Measurements from ENCODE around the gene IL11. TPM values are rescaled to one million over a fixed set of nuclear protein-coding genes. Genes with fewer than 3 reads are reported as not detected.

The IL11 gene
- total RNA-seq = 1.4 and 4.4 TPM in 2 replicates
- polyA plus RNA-seq = 6.6 and 8.5 TPM in 2 replicates

DNA sequence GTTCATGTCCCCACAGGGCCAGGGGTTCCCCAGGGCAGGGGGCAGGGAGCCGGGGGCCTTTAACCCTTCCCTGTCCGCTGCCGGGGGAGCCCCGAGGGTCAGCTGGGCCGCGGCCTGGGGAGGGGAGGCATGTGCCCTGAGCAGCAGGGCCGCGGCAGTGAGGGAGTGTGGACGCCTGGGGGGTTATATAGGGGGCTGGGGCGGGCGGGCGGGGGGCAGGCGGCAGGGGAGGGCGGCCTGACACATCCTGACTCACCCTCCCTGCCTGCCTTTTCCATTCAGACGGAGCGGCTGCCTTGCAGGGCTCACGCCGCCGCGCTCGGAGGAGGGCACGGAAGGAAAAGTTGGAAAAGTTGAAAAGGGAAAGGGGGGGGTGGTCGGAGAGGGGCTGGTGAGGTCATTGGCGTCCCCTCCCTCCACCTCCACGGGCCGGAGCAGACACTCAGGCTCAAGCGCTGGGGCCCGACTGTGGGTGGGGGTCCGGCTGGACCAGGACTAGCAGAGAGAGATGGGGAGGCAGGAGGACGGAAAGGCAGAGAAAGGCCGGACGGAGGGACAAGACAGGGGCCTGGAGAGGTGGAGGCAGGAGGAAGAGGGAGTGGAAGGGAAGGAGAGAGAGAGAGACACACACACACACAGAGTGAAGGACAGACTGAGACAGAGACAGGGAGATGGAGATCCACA lies at the start of gene IL11:
Gene IL11, minus strand, starts transcription at position 159 of the 684 bp plus-strand sequence. Its CDS starts 153 bp downstream, at position 6.
- peak within 1 kb of the TSS; percentile 71 for H3K27ac ChIP-seq
- no peaks in the 10 kb centered on the region for H3K9me2 ChIP-seq (replicated peaks; ENCODE audit: insufficient read depth)
- WGBS (ENCODE audit: low lambda C conversion rate, missing lambda C conversion rate) = 10% methylated on average over 16 of the region's 32 CpGs
- H3K36me3 ChIP-seq (replicated peaks; ENCODE audit: insufficient read depth, low read depth) = no peaks in the 10 kb centered on the region
- H3K27me3 ChIP-seq = peaks cover 51% of the 10 kb centered on the region
- peak within 1 kb of the TSS; percentile 98 for H3K4me2 ChIP-seq
- no peaks in the 10 kb centered on the region for H3K9me3 ChIP-seq (ENCODE audit: low read depth)
- no peaks in the 10 kb centered on the region for H3K79me2 ChIP-seq
- no peaks in the 10 kb centered on the region for H4K20me1 ChIP-seq (ENCODE audit: insufficient read depth, poor library complexity, severe bottlenecking)
- peak within 1 kb of the TSS; percentile 72 for H3K4me3 ChIP-seq
- peaks cover 25% of the 10 kb centered on the region for H3K4me1 ChIP-seq (ENCODE audit: insufficient read depth)
- H2AFZ ChIP-seq = peak within 1 kb of the TSS; percentile 63
- TF ChIP-seq EZH2 (IDR thresholded peaks at IDR 0.05; ENCODE audit: borderline replicate concordance) = peak; percentile 77
- TF ChIP-seq, protein P1, sequence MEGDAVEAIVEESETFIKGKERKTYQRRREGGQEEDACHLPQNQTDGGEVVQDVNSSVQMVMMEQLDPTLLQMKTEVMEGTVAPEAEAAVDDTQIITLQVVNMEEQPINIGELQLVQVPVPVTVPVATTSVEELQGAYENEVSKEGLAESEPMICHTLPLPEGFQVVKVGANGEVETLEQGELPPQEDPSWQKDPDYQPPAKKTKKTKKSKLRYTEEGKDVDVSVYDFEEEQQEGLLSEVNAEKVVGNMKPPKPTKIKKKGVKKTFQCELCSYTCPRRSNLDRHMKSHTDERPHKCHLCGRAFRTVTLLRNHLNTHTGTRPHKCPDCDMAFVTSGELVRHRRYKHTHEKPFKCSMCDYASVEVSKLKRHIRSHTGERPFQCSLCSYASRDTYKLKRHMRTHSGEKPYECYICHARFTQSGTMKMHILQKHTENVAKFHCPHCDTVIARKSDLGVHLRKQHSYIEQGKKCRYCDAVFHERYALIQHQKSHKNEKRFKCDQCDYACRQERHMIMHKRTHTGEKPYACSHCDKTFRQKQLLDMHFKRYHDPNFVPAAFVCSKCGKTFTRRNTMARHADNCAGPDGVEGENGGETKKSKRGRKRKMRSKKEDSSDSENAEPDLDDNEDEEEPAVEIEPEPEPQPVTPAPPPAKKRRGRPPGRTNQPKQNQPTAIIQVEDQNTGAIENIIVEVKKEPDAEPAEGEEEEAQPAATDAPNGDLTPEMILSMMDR (IDR thresholded peaks at IDR 0.05; ENCODE audit: poor library complexity) = no peak
- peak; percentile 57 for TF ChIP-seq EZH2phosphoT487 (IDR thresholded peaks at IDR 0.05; ENCODE audit: low read depth, severe bottlenecking, unreplicated experiment)
- peak; percentile 59 for DNase-seq (ENCODE audit: low spot score)

- no peak for DNase-seq (ENCODE audit: low spot score)
- no peak for TF ChIP-seq EZH2 (IDR thresholded peaks at IDR 0.05; ENCODE audit: borderline replicate concordance)
- TF ChIP-seq, protein P1 (IDR thresholded peaks at IDR 0.05; ENCODE audit: poor library complexity) = no peak
- no peak for TF ChIP-seq EZH2phosphoT487 (IDR thresholded peaks at IDR 0.05; ENCODE audit: low read depth, severe bottlenecking, unreplicated experiment)
- no peaks in the 10 kb centered on the region for H4K20me1 ChIP-seq (ENCODE audit: insufficient read depth, poor library complexity, severe bottlenecking)
- no peak overlapping the region for H3K4me2 ChIP-seq
- H3K9me2 ChIP-seq (replicated peaks; ENCODE audit: insufficient read depth) = no peaks in the 10 kb centered on the region
- no peaks in the 10 kb centered on the region for H3K4me1 ChIP-seq (ENCODE audit: insufficient read depth)
- H3K9me3 ChIP-seq (ENCODE audit: low read depth) = no peaks in the 10 kb centered on the region
- no peaks in the 10 kb centered on the region for H3K36me3 ChIP-seq (replicated peaks; ENCODE audit: insufficient read depth, low read depth)
- 63% methylated on average over 5 of the region's 5 CpGs for WGBS (ENCODE audit: low lambda C conversion rate, missing lambda C conversion rate)
- H3K27ac ChIP-seq = no peak overlapping the region
- H2AFZ ChIP-seq = no peak overlapping the region
- H3K79me2 ChIP-seq = no peaks in the 10 kb centered on the region
- H3K27me3 ChIP-seq = no peaks in the 10 kb centered on the region
- H3K4me3 ChIP-seq = no peak overlapping the region
Measured at GRCh38 chr19:55419624-55420236, 49.5 kb upstream of the IL11 start.

GRCh38 chr19:55419103-55419502 lies 48.8 kb upstream of the IL11 start:
- Histone ChIP-seq H3K27ac (no peak overlapping the region), H3K4me3 (no peak overlapping the region), H3K4me2 (no peak overlapping the region), H4K20me1 (ENCODE audit: insufficient read depth, poor library complexity, severe bottlenecking) (no peaks in the 10 kb centered on the region), H3K27me3 (no peaks in the 10 kb centered on the region), H2AFZ (no peak overlapping the region), H3K9me3 (ENCODE audit: low read depth) (no peaks in the 10 kb centered on the region), H3K4me1 (ENCODE audit: insufficient read depth) (no peaks in the 10 kb centered on the region), H3K36me3 (replicated peaks; ENCODE audit: insufficient read depth, low read depth) (no peaks in the 10 kb centered on the region), H3K79me2 (no peaks in the 10 kb centered on the region), H3K9me2 (replicated peaks; ENCODE audit: insufficient read depth) (no peaks in the 10 kb centered on the region)
- no peak for DNase-seq (ENCODE audit: low spot score)
- 77% methylated on average over 5 of the region's 5 CpGs for WGBS (ENCODE audit: low lambda C conversion rate, missing lambda C conversion rate)
- TF ChIP-seq, protein P1 (IDR thresholded peaks at IDR 0.05; ENCODE audit: poor library complexity) = no peak
- TF ChIP-seq EZH2 (IDR thresholded peaks at IDR 0.05; ENCODE audit: borderline replicate concordance) (no peak), EZH2phosphoT487 (IDR thresholded peaks at IDR 0.05; ENCODE audit: low read depth, severe bottlenecking, unreplicated experiment) (no peak)

All from hepatocyte (in vitro differentiated cells).